Suprapubic skin (tissue), 4 donors: ENCODE results near the gene ULBP2. TPM values are rescaled to one million over a fixed set of nuclear protein-coding genes. Genes with fewer than 3 reads are reported as not detected.
"Not testable (repeated sequence)": the region's sequence is repeated elsewhere in the genome, so short reads cannot be mapped to it uniquely, and the experiment has no call there.

Experiments used
- DNase-seq, 2 donors: peaks; one replicate each; pipeline ENCODE4 v3.0.0-alpha.2; 2019; ENCODE audit warnings: low spot score in 2 of 2
- H3K27ac ChIP-seq: fragments of 200-600 bp; sonication (generic); one replicate; pipeline ENCODE4 v1.5.1; 2019
- H3K27me3 ChIP-seq: fragments of 200-600 bp; sonication (generic); one replicate; pipeline ENCODE4 v1.5.1; 2019
- H3K36me3 ChIP-seq: fragments of 200-600 bp; sonication (generic); one replicate; pipeline ENCODE4 v1.5.1; 2019
- H3K4me1 ChIP-seq: fragments of 200-600 bp; sonication (generic); one replicate; pipeline ENCODE4 v1.5.1; 2019
- H3K4me3 ChIP-seq: fragments of 200-600 bp; sonication (generic); one replicate; pipeline ENCODE4 v1.5.1; 2019; ENCODE audit warnings: mild to moderate bottlenecking
- H3K9me3 ChIP-seq: fragments of 200-600 bp; sonication (generic); one replicate; pipeline ENCODE4 v1.5.1; 2019
- EP300 ChIP-seq: sonication (generic); formaldehyde crosslinking; IDR thresholded peaks from one replicate; pipeline ENCODE4 v1.6.1; 2017; ENCODE audit warnings: antibody characterized with exemption
- POLR2A ChIP-seq, 2 donors: fragments of 450-650 bp; IDR thresholded peaks; one replicate each; pipeline ENCODE4 v1.6.1; 2017; ENCODE audit warnings: antibody characterized with exemption in 2 of 2, mild to moderate bottlenecking in 2 of 2, moderate library complexity in 2 of 2
- POLR2AphosphoS5 ChIP-seq, 3 donors: sonication (generic); formaldehyde crosslinking; IDR thresholded peaks; one replicate each; pipeline ENCODE4 v1.6.1; 2017; ENCODE audit warnings: antibody characterized with exemption in 3 of 3
- WGBS: methylation state at CpG from one replicate; pipeline ENCODE4 v1.1.5; 2018; 5-methylcytosine and 5-hydroxymethylcytosine counted together
- total RNA-seq, 4 donors: library from RNA; depleted of rRNA; stranded (reverse); fragments of >200 nt; gene quantifications; one replicate each; pipeline ENCODE4 v1.1.0, GENCODE V29; 2016
- TF ChIP-seq, protein P1 (sequence below), 2 donors: fragments of 200-600 bp in 1 of 2; fragments of 450-650 bp in 1 of 2; sonication (generic) in 1 of 2; IDR thresholded peaks; one replicate each; pipeline ENCODE4 v1.5.1; 2016 to 2019; ENCODE audit warnings: antibody characterized with exemption in 2 of 2, mild to moderate bottlenecking in 1 of 2, moderate library complexity in 1 of 2

The ULBP2 gene
- total RNA-seq, 4 donors from 2014 or later, result 0.76 to 0.95 TPM; not detected in 2

GRCh38 chr6:149915970-149916865 is 25.6 kb upstream of the ULBP2 start:
- Histone ChIP-seq H3K4me1 (no peaks in the 10 kb centered on the region), H3K36me3 (no peaks in the 10 kb centered on the region), H3K27me3 (no peaks in the 10 kb centered on the region), H3K9me3 (no peaks in the 10 kb centered on the region), H3K4me3 (no peak overlapping the region), H3K27ac (no peak overlapping the region)
- peak; percentile 35 to 60 for DNase-seq
- 89% methylated on average over 10 of the region's 10 CpGs for WGBS
- TF ChIP-seq POLR2AphosphoS5 (IDR thresholded peaks at IDR 0.05) (no peak), EP300 (no peak), POLR2A (IDR thresholded peaks at IDR 0.05) (no peak)
- TF ChIP-seq, protein P1, sequence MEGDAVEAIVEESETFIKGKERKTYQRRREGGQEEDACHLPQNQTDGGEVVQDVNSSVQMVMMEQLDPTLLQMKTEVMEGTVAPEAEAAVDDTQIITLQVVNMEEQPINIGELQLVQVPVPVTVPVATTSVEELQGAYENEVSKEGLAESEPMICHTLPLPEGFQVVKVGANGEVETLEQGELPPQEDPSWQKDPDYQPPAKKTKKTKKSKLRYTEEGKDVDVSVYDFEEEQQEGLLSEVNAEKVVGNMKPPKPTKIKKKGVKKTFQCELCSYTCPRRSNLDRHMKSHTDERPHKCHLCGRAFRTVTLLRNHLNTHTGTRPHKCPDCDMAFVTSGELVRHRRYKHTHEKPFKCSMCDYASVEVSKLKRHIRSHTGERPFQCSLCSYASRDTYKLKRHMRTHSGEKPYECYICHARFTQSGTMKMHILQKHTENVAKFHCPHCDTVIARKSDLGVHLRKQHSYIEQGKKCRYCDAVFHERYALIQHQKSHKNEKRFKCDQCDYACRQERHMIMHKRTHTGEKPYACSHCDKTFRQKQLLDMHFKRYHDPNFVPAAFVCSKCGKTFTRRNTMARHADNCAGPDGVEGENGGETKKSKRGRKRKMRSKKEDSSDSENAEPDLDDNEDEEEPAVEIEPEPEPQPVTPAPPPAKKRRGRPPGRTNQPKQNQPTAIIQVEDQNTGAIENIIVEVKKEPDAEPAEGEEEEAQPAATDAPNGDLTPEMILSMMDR (IDR thresholded peaks at IDR 0.05), result no peak

DNA sequence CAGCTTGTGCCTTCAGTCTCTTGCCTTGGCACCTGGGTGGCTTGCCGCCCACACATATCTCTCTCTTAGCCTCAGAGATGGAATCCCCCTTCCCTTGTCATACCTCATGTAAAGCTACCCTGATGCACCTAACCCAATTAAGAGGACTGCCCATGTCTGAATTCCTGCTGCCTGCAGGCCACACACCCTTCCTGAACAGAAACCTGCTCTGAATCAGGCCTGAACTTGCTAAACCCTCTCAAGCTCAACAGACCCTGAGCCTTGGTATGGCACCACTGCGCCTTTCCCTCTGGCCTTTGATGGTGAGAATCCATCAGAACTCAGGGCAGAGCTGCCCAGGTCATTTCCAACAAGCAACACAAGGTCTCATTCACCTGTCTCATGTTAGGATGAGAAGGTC is 24.1 kb upstream of the ULBP2 start:
- Histone ChIP-seq H3K4me3 (no peak overlapping the region), H3K27ac (no peak overlapping the region), H3K36me3 (no peaks in the 10 kb centered on the region), H3K9me3 (no peaks in the 10 kb centered on the region), H3K27me3 (no peaks in the 10 kb centered on the region), H3K4me1 (peaks cover 5% of the 10 kb centered on the region)
- DNase-seq, result no peak
- TF ChIP-seq POLR2A (IDR thresholded peaks at IDR 0.05), result no peak
- no peak for TF ChIP-seq EP300
- TF ChIP-seq, protein P1 (IDR thresholded peaks at IDR 0.05), result no peak
- TF ChIP-seq POLR2AphosphoS5 (IDR thresholded peaks at IDR 0.05), result no peak
- 76% methylated on average over 2 of the region's 2 CpGs for WGBS

DNA sequence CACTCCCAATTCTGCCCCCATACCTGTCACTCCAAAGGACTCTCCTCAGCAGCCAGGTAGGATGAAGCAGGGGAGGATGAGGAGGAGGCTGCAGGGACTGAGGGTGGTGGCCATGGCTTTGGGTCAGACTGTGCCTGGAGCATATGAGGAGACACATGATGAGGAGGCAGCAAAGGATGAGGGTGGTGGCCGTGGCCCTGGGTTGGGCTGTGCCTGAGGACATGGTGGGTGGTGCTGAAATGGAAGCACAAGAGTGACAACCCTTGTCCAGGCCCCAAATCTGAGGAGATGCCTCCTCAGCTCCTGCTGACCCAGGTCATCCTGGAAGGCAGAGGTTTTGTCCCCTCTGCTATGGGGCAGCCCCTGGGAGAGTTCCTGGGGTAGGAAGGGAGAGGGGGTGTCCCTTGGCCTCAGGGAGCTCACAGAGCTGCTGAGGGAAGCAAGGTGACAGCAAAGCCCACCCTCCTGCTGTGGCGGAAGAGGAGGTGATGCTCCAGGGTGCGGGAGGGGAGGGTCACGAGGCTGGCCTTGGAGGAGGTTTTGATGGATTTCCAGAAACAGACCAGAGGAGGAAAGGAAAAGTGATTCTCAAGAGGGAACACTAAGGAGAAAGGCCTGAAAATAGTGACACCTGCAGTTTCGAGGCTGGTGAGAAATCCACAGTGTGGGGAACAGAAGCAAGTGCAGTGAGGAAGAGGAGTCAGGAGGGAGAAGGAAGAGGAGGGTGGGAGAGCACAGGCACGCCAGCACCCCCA is 23.5 kb upstream of the ULBP2 start:
- 90% methylated on average over 6 of the region's 6 CpGs for WGBS
- TF ChIP-seq POLR2AphosphoS5 (IDR thresholded peaks at IDR 0.05) (no peak), POLR2A (IDR thresholded peaks at IDR 0.05) (no peak), EP300 (no peak)
- TF ChIP-seq, protein P1 (IDR thresholded peaks at IDR 0.05), result no peak
- Histone ChIP-seq H3K36me3 (no peaks in the 10 kb centered on the region), H3K4me1 (peaks cover 9% of the 10 kb centered on the region), H3K27me3 (no peaks in the 10 kb centered on the region), H3K9me3 (no peaks in the 10 kb centered on the region), H3K27ac (no peak overlapping the region), H3K4me3 (no peak overlapping the region)
- DNase-seq, result peak; percentile 39 to 67

GRCh38 chr6:149919126-149919833 is 22.5 kb upstream of the ULBP2 start:
- H3K27ac ChIP-seq, H3K36me3 ChIP-seq, H3K9me3 ChIP-seq, H3K4me3 ChIP-seq, H3K27me3 ChIP-seq: not testable (repeated sequence)
- 91% methylated on average over 11 of the region's 11 CpGs for WGBS
- peaks cover 11% of the 10 kb centered on the region for H3K4me1 ChIP-seq
- peak in 1 of 2 donors; percentile 22 for DNase-seq

DNA sequence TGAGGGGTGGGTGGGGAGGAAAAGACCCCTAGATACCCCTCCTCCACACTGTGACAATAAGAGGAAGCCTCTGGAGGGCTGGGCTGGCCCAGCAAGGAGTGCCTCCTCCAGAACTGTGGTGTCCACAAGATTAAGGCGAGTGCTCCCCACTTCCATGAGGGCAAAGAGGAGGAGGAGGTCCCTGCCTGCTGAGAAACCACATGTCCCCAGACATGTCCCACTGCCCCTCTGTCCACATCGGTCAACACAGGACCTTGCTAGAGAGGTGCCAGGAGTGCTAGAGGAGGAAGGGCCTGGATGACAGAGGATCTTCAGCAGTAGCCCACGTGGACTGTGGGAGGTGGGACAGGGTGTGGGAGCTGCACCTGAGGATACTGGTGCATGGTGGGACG is 22.0 kb upstream of the ULBP2 start:
- no peaks in the 10 kb centered on the region for H3K9me3 ChIP-seq
- no peak for TF ChIP-seq POLR2A (IDR thresholded peaks at IDR 0.05)
- no peak for TF ChIP-seq EP300
- no peak for TF ChIP-seq POLR2AphosphoS5 (IDR thresholded peaks at IDR 0.05)
- TF ChIP-seq, protein P1 (IDR thresholded peaks at IDR 0.05), result no peak
- peak; percentile 30 to 43 for DNase-seq
- no peak overlapping the region for H3K27ac ChIP-seq
- no peaks in the 10 kb centered on the region for H3K27me3 ChIP-seq
- 93% methylated on average over 4 of the region's 4 CpGs for WGBS
- no peaks in the 10 kb centered on the region for H3K36me3 ChIP-seq
- peaks cover 15% of the 10 kb centered on the region for H3K4me1 ChIP-seq
- H3K4me3 ChIP-seq, result no peak overlapping the region
